Measurements from ENCODE around the gene FAM53B. TPM values are rescaled to one million over a fixed set of nuclear protein-coding genes. Genes with fewer than 3 reads are reported as not detected.
A peak's percentile ranks its signal among the peaks of the same experiment; 100 is the strongest.

Gene FAM53B
- total RNA-seq, 3 donors from 2014 or later: 17.0 to 39.7 (median 22.8) TPM

DNA sequence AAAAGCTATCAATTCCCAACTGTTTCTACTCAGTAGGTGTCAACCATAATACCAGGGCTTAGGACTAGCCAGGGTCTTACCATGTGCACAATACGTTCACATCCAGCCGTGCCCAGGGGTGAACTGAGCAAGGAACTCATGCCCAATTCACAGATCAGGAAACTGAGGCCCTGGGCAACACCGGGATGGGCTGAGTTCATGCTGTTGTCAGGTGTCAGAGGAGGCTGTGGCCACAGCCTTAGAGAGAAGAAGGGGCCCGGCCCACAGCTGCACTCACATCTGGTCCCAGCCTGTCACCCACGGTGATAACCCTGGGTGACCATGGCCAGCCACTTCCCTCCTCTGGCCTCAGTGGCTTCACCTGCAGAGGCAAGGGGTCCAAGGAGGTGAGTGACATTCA lies 92.0 kb downstream of the FAM53B start:
- H3K9me3 ChIP-seq: no peaks in the 10 kb centered on the region
- peak overlapping the region in 1 of 2 donors; percentile 38 for H3K27ac ChIP-seq
- DNase-seq (ENCODE audit: low spot score in 2 of 2): no peak
- H3K27me3 ChIP-seq: no peaks in the 10 kb centered on the region
- intact Hi-C loops (cut with DNase I; ENCODE audit: low total_unique reads): loop anchor here (10.0 kb wide), 1 partner anchor 83 kb away; no protein-coding TSS in a partner anchor
- H3K36me3 ChIP-seq: no peaks in the 10 kb centered on the region
- TF ChIP-seq, protein P1, sequence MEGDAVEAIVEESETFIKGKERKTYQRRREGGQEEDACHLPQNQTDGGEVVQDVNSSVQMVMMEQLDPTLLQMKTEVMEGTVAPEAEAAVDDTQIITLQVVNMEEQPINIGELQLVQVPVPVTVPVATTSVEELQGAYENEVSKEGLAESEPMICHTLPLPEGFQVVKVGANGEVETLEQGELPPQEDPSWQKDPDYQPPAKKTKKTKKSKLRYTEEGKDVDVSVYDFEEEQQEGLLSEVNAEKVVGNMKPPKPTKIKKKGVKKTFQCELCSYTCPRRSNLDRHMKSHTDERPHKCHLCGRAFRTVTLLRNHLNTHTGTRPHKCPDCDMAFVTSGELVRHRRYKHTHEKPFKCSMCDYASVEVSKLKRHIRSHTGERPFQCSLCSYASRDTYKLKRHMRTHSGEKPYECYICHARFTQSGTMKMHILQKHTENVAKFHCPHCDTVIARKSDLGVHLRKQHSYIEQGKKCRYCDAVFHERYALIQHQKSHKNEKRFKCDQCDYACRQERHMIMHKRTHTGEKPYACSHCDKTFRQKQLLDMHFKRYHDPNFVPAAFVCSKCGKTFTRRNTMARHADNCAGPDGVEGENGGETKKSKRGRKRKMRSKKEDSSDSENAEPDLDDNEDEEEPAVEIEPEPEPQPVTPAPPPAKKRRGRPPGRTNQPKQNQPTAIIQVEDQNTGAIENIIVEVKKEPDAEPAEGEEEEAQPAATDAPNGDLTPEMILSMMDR (IDR thresholded peaks at IDR 0.05): no peak
- no peak for TF ChIP-seq POLR2A (IDR thresholded peaks at IDR 0.05)
- TF ChIP-seq POLR2AphosphoS5 (IDR thresholded peaks at IDR 0.05): no peak
- H3K4me1 ChIP-seq: peaks cover 6 to 19% of the 10 kb centered on the region in 2 donors
- H3K4me3 ChIP-seq: no peak overlapping the region

DNA sequence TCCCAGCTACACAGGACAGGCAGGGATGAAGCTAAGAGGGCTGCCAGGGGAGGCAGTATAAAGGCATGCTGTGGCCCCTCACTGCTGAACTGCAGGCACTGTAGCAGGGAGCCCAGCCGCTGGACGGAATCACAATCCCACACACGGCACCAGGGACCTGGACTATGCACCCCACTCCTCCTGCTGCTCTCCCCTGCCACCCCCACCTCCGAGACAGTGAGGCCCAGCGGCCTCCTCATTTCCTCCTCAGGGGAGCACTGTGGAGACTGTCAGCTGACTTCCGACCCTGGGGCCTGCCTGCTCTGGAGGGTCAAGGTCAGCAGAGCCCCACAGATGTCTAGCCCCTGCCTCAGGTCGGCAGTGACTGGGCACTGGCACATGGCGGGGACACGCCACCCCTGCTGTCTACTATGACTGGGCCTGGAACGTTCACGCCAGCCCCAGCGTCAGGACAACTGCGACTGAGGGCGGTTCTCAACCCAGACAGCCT lies 92.7 kb downstream of the FAM53B start:
- peaks cover 6 to 19% of the 10 kb centered on the region in 2 donors for H3K4me1 ChIP-seq
- H3K27me3 ChIP-seq: no peaks in the 10 kb centered on the region
- peak overlapping the region; percentile 13 to 43 for H3K27ac ChIP-seq
- H3K36me3 ChIP-seq: no peaks in the 10 kb centered on the region
- intact Hi-C loops (cut with DNase I; ENCODE audit: low total_unique reads): loop anchor here (10.0 kb wide), 1 partner anchor 83 kb away; no protein-coding TSS in a partner anchor
- DNase-seq (ENCODE audit: low spot score in 2 of 2): no peak
- no peak for TF ChIP-seq POLR2AphosphoS5 (IDR thresholded peaks at IDR 0.05)
- TF ChIP-seq, protein P1 (IDR thresholded peaks at IDR 0.05): no peak
- TF ChIP-seq POLR2A (IDR thresholded peaks at IDR 0.05): no peak
- no peaks in the 10 kb centered on the region for H3K9me3 ChIP-seq
- H3K4me3 ChIP-seq: no peak overlapping the region

DNA sequence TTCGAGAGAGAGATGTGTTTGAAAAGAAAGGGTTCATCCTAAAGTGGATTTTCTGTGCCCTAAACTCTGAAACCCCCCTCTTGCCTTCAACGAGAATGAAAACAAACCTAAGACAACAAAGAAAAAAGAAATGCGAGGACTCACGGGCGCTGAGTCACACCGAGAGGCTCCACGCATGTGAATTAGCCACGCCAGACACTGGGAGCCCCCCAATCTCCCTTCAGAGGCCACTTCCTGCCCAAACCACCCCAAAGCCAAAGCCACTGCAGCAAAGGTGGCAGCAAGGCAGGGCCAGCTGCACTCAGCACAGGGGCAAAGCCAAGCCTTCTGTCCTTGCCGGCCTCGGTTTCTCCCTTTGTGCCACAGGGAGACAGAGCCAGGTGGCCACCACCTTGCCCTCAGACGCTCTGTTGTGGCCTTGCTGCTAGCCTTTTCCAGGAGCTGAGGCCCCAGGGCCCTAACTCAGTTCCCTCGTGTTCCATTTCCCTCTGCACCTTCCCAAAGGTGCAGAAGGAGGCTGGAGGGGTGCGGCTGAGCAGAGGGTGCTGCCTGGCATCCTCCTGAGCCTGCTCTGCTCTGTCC lies 93.3 kb downstream of the FAM53B start:
- no peak overlapping the region for H3K4me3 ChIP-seq
- H3K9me3 ChIP-seq: no peaks in the 10 kb centered on the region
- TF ChIP-seq POLR2A (IDR thresholded peaks at IDR 0.05) (no peak), POLR2AphosphoS5 (IDR thresholded peaks at IDR 0.05) (no peak)
- TF ChIP-seq, protein P1 (IDR thresholded peaks at IDR 0.05): no peak
- DNase-seq (ENCODE audit: low spot score in 2 of 2): no peak
- intact Hi-C loops (cut with DNase I; ENCODE audit: low total_unique reads): loop anchor here (10.0 kb wide), 1 partner anchor 84 kb away; no protein-coding TSS in a partner anchor
- peaks cover 6 to 19% of the 10 kb centered on the region in 2 donors for H3K4me1 ChIP-seq
- no peaks in the 10 kb centered on the region for H3K27me3 ChIP-seq
- H3K27ac ChIP-seq: peak overlapping the region; percentile 13 to 43
- no peaks in the 10 kb centered on the region for H3K36me3 ChIP-seq

DNA sequence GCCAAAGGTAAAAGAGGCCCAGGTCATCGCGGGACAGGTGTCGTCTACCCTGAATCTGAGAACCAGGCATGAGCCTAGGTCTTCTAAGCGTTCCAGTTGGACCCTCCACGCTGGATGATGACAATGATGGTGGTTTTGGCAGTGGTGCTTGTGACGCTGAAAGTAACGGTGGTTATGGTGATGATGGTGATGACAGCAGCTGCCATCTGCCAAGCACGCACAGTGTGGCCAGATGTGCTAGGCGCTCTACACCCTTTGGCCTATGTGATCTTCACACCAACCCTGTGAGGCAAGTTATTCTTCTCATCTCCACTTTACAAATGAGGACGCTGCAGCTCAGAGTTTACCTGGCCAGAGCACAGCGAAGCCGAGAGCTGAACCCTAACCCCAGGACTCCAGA lies 93.9 kb downstream of the FAM53B start:
- no peaks in the 10 kb centered on the region for H3K27me3 ChIP-seq
- no peak for DNase-seq (ENCODE audit: low spot score in 2 of 2)
- no peak overlapping the region for H3K27ac ChIP-seq
- H3K9me3 ChIP-seq: no peaks in the 10 kb centered on the region
- intact Hi-C loops (cut with DNase I; ENCODE audit: low total_unique reads): loop anchor here (10.0 kb wide), 1 partner anchor 85 kb away; no protein-coding TSS in a partner anchor
- no peak overlapping the region for H3K4me3 ChIP-seq
- TF ChIP-seq, protein P1 (IDR thresholded peaks at IDR 0.05): no peak
- TF ChIP-seq POLR2A (IDR thresholded peaks at IDR 0.05): no peak
- H3K36me3 ChIP-seq: no peaks in the 10 kb centered on the region
- peaks cover 6 to 16% of the 10 kb centered on the region in 2 donors for H3K4me1 ChIP-seq

DNA sequence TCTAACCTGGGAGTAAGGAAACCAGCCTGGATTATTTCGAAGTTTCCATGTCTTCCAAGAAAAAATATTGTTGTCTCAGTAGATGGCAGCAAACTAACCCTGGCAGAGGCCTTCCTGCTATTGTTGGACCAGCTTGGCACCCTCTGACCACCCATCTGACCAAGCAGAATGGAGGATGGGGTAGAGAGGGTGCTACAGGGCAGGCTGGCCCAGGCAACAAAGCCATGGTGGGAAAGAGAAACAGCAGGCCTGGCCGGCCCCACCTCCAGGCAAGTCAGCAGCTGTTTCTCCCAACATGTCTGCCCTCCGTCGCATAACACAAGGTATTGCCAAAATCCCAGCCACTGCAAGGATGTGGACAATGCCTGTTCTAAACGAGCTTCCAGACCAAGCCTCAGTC lies 95.0 kb downstream of the FAM53B start:
- Histone ChIP-seq H3K4me3 (no peak overlapping the region), H3K9me3 (no peaks in the 10 kb centered on the region), H3K4me1 (peaks cover 6% of the 10 kb centered on the region in 2 donors), H3K36me3 (no peaks in the 10 kb centered on the region), H3K27me3 (no peaks in the 10 kb centered on the region), H3K27ac (peak overlapping the region; percentile 41 to 74)
- intact Hi-C loops (cut with DNase I; ENCODE audit: low total_unique reads): no loop called here
- DNase-seq (ENCODE audit: low spot score in 2 of 2): no peak
- TF ChIP-seq, protein P1 (IDR thresholded peaks at IDR 0.05): no peak
- TF ChIP-seq POLR2AphosphoS5 (IDR thresholded peaks at IDR 0.05) (no peak), POLR2A (IDR thresholded peaks at IDR 0.05) (no peak)

All from breast epithelium (tissue), 4 donors.